SK-N-SH treated with all-trans-retinoic acid at 6 μM for 48 hours (cell line): ENCODE measurements around the gene ZBTB7C.

Source experiments
- CREB5 ChIP-seq: fragments of 250-450 bp; sonication (Bioruptor Pico); IDR thresholded peaks from 2 replicates; pipeline ENCODE4 v1.5.1; 2020; ENCODE audit warnings: low read depth, mild to moderate bottlenecking, moderate library complexity
- CSDC2 ChIP-seq: fragments of 250-450 bp; sonication (Bioruptor Pico); IDR thresholded peaks from 2 replicates; pipeline ENCODE4 v1.5.0; 2020; ENCODE audit warnings: mild to moderate bottlenecking, moderate library complexity
- GLIS3 ChIP-seq: fragments of 250-450 bp; sonication (Bioruptor Pico); IDR thresholded peaks from 2 replicates; pipeline ENCODE4 v1.5.0; 2020; ENCODE audit warnings: mild to moderate bottlenecking, moderate library complexity
- PATZ1 ChIP-seq: fragments of 250-450 bp; sonication (Bioruptor Pico); IDR thresholded peaks from 2 replicates; pipeline ENCODE4 v1.8.0; 2020; ENCODE audit warnings: mild to moderate bottlenecking, moderate library complexity, borderline replicate concordance
- RARB ChIP-seq: fragments of 250-450 bp; sonication (Bioruptor Pico); IDR thresholded peaks from 2 replicates; pipeline ENCODE4 v1.8.0; 2021; ENCODE audit warnings: mild to moderate bottlenecking, moderate library complexity

- TF ChIP-seq PATZ1 (CRISPR knock-in tag) = no peak
- TF ChIP-seq CREB5 (CRISPR knock-in tag) = no peak
- TF ChIP-seq GLIS3 (CRISPR knock-in tag) = no peak
- TF ChIP-seq RARB (CRISPR knock-in tag) = no peak
- no peak for TF ChIP-seq CSDC2 (CRISPR knock-in tag)
Measured at GRCh38 chr18:48078448-48078847, 330.7 kb downstream of the ZBTB7C start.
